RWPE2 (cell line): ENCODE results near the gene SYT8.
A peak's percentile ranks its signal among the peaks of the same experiment; 100 is the strongest.

Experiments
- ATAC-seq: fragments of 200-7000 bp; cut with Tn5 transposase; 3 replicates; pipeline ENCODE4 v1.9.1; 2021; ENCODE audit warnings: low read depth
- DNase-seq: peaks from one replicate; pipeline ENCODE4 v3.0.0-alpha.2; 2020; ENCODE audit warnings: low spot score
- H3K27ac ChIP-seq: fragments of 450-650 bp; 2 replicates; pipeline ENCODE4 v1.5.1; 2017; ENCODE audit warnings: mild to moderate bottlenecking; ENCODE audit not compliant: poor library complexity, severe bottlenecking
- H3K27me3 ChIP-seq: fragments of 250-450 bp; sonication (Bioruptor Pico); 2 replicates; pipeline ENCODE4 v1.5.1; 2021; ENCODE audit warnings: mild to moderate bottlenecking, moderate library complexity; ENCODE audit not compliant: insufficient read depth, poor library complexity, severe bottlenecking
- H3K36me3 ChIP-seq: fragments of 250-450 bp; sonication (Bioruptor Pico); 2 replicates; pipeline ENCODE4 v1.5.1; 2020; ENCODE audit warnings: low read depth, mild to moderate bottlenecking, moderate library complexity
- H3K4me1 ChIP-seq: fragments of 250-450 bp; sonication (Bioruptor Pico); 2 replicates; pipeline ENCODE4 v1.5.1; 2021; ENCODE audit warnings: mild to moderate bottlenecking, moderate library complexity; ENCODE audit not compliant: insufficient read depth, poor library complexity, severe bottlenecking
- H3K4me3 ChIP-seq: fragments of 250-450 bp; sonication (Bioruptor Pico); 2 replicates; pipeline ENCODE4 v1.5.1; 2021; ENCODE audit warnings: mild to moderate bottlenecking, moderate library complexity; ENCODE audit not compliant: severe bottlenecking
- H3K9me3 ChIP-seq: fragments of 250-450 bp; sonication (Bioruptor Pico); 2 replicates; pipeline ENCODE4 v1.5.1; 2021; ENCODE audit warnings: mild to moderate bottlenecking, moderate library complexity; ENCODE audit not compliant: severe bottlenecking
- CTCF ChIP-seq: fragments of 450-650 bp; IDR thresholded peaks from one replicate; pipeline ENCODE4 v1.5.1; 2017; ENCODE audit warnings: mild to moderate bottlenecking, moderate library complexity; ENCODE audit not compliant: poor library complexity, severe bottlenecking

The SYT8 gene

GRCh38 chr11:1842149-1843097, 7.6 kb downstream of the SYT8 start:
- peaks cover 12% of the 10 kb centered on the region for H3K4me1 ChIP-seq
- H3K27ac ChIP-seq, result no peak overlapping the region
- TF ChIP-seq CTCF, result no peak
- no peaks in the 10 kb centered on the region for H3K27me3 ChIP-seq
- H3K4me3 ChIP-seq, result no peak overlapping the region
- DNase-seq (no peak), ATAC-seq (no peak)
- no peaks in the 10 kb centered on the region for H3K9me3 ChIP-seq
- no peaks in the 10 kb centered on the region for H3K36me3 ChIP-seq

GRCh38 chr11:1843098-1843473, 8.3 kb downstream of the SYT8 start:
- Histone ChIP-seq H3K36me3 (no peaks in the 10 kb centered on the region), H3K27me3 (no peaks in the 10 kb centered on the region), H3K9me3 (no peaks in the 10 kb centered on the region), H3K4me1 (peaks cover 12% of the 10 kb centered on the region), H3K27ac (peak overlapping the region; percentile 44), H3K4me3 (no peak overlapping the region)
- DNase-seq (no peak), ATAC-seq (no peak)
- no peak for TF ChIP-seq CTCF

GRCh38 chr11:1843796-1844195, 9.0 kb downstream of the SYT8 start:
- Histone ChIP-seq H3K4me1 (peaks cover 12% of the 10 kb centered on the region), H3K9me3 (no peaks in the 10 kb centered on the region), H3K27ac (peak overlapping the region; percentile 44), H3K4me3 (no peak overlapping the region), H3K36me3 (no peaks in the 10 kb centered on the region), H3K27me3 (no peaks in the 10 kb centered on the region)
- ATAC-seq, result no peak
- TF ChIP-seq CTCF, result no peak
- no peak for DNase-seq

- H3K9me3 ChIP-seq, result no peaks in the 10 kb centered on the region
- H3K36me3 ChIP-seq, result no peaks in the 10 kb centered on the region
- TF ChIP-seq CTCF, result no peak
- no peaks in the 10 kb centered on the region for H3K27me3 ChIP-seq
- no peak overlapping the region for H3K4me3 ChIP-seq
- DNase-seq (no peak), ATAC-seq (peak; percentile 33; the same call in 2 of the 3 replicates)
- peak overlapping the region; percentile 44 for H3K27ac ChIP-seq
- H3K4me1 ChIP-seq, result peaks cover 12% of the 10 kb centered on the region
Measured at GRCh38 chr11:1844221-1845094, 9.7 kb downstream of the SYT8 start.
